Activated CD4-positive, alpha-beta T cell treated with anti-CD3 and anti-CD28 coated beads, Interleukin-10, Interleukin-2, amounts not matched to agents 100 ng/mL and 50 ng/mL, durations not matched to agents 16 hours and 8 hours (primary cell): ENCODE results near the gene NUP88.

ENCODE experiments used
- DNase-seq: peaks from one replicate; pipeline ENCODE4 v3.0.0-alpha.2; 2020

NUP88 gene

GRCh38 chr17:5354310-5354709 lies 65.2 kb downstream of the NUP88 start:
- DNase-seq: no peak

GRCh38 chr17:5352681-5353289 lies 66.7 kb downstream of the NUP88 start:
- no peak for DNase-seq

GRCh38 chr17:5344914-5345313 lies 74.5 kb downstream of the NUP88 start:
- no peak for DNase-seq
